ENCODE measurements around the gene ACTR5. TPM values are rescaled to one million over a fixed set of nuclear protein-coding genes. Genes with fewer than 3 reads are reported as not detected.

Gene ACTR5
- total RNA-seq, 1 experiment from 2014 or later, result 18.3 TPM

- DNase-seq (no peak), ATAC-seq (no peak)
- Histone ChIP-seq H4K20me1 (ENCODE audit: low read length) (no peaks in the 10 kb centered on the region), H3K27ac (ENCODE audit: low read length) (no peak overlapping the region), H3K79me2 (ENCODE audit: low read length) (no peaks in the 10 kb centered on the region), H3K9me3 (ENCODE audit: low read length) (no peaks in the 10 kb centered on the region), H3K9ac (ENCODE audit: low read length) (no peak overlapping the region), H3K27me3 (ENCODE audit: low read length) (no peaks in the 10 kb centered on the region), H2AFZ (ENCODE audit: low read length) (no peak overlapping the region), H3K4me1 (ENCODE audit: insufficient read depth, low read length) (no peaks in the 10 kb centered on the region; the same call in 1 of the 2 replicates), H3K4me3 (ENCODE audit: low read length) (no peak overlapping the region), H3F3A (ENCODE audit: low read length, unreplicated experiment) (no peaks in the 10 kb centered on the region), H3K36me3 (ENCODE audit: low read depth, low read length) (no peaks in the 10 kb centered on the region), H3K4me2 (ENCODE audit: low read length) (no peak overlapping the region), H3K9me2 (replicated peaks; ENCODE audit: low read length) (no peaks in the 10 kb centered on the region)
- no TSS peak for BruUV-seq (replicated peaks)
- TF ChIP-seq EZH2 (IDR thresholded peaks at IDR 0.05; ENCODE audit: low read length, unreplicated experiment), result no peak
- TF ChIP-seq CTCF (conservative IDR thresholded peaks at IDR 0.05; ENCODE audit: low read depth, low read length), result no peak
- no peak for TF ChIP-seq EZH2phosphoT487 (IDR thresholded peaks at IDR 0.05; ENCODE audit: borderline replicate concordance, low read length)
- intact Hi-C loops (cut with micrococcal nuclease), result no loop called here
- ChIA-PET POLR2A (ENCODE audit: unreplicated experiment) (interaction anchor here (0.6 kb wide), 1 partner anchor 451 kb away, joined by 3 read pairs; no protein-coding TSS in a partner anchor), CTCF (no interaction called here)
Observed at GRCh38 chr20:38779247-38780097, 31.2 kb downstream of the ACTR5 start.

GRCh38 chr20:38782275-38782674, 34.0 kb downstream of the ACTR5 start:
- Histone ChIP-seq H3K27me3 (ENCODE audit: low read length) (no peaks in the 10 kb centered on the region), H3K36me3 (ENCODE audit: low read depth, low read length) (no peaks in the 10 kb centered on the region), H3K4me1 (ENCODE audit: insufficient read depth, low read length) (no peaks in the 10 kb centered on the region; the same call in 1 of the 2 replicates), H4K20me1 (ENCODE audit: low read length) (no peaks in the 10 kb centered on the region), H3F3A (ENCODE audit: low read length, unreplicated experiment) (no peaks in the 10 kb centered on the region), H3K79me2 (ENCODE audit: low read length) (no peaks in the 10 kb centered on the region), H3K9me3 (ENCODE audit: low read length) (no peaks in the 10 kb centered on the region), H3K9me2 (replicated peaks; ENCODE audit: low read length) (no peaks in the 10 kb centered on the region), H3K9ac (ENCODE audit: low read length) (no peak overlapping the region), H3K4me2 (ENCODE audit: low read length) (no peak overlapping the region), H3K4me3 (ENCODE audit: low read length) (no peak overlapping the region), H2AFZ (ENCODE audit: low read length) (no peak overlapping the region), H3K27ac (ENCODE audit: low read length) (no peak overlapping the region)
- DNase-seq (no peak), ATAC-seq (no peak)
- CTCF ChIA-PET, result no interaction called here
- POLR2A ChIA-PET (ENCODE audit: unreplicated experiment), result no interaction called here
- intact Hi-C loops (cut with micrococcal nuclease), result no loop called here
- TF ChIP-seq EZH2phosphoT487 (IDR thresholded peaks at IDR 0.05; ENCODE audit: borderline replicate concordance, low read length), result no peak
- no peak for TF ChIP-seq CTCF (conservative IDR thresholded peaks at IDR 0.05; ENCODE audit: low read depth, low read length)
- TF ChIP-seq EZH2 (IDR thresholded peaks at IDR 0.05; ENCODE audit: low read length, unreplicated experiment), result no peak
- BruUV-seq (replicated peaks), result no TSS peak

- intact Hi-C loops (cut with micrococcal nuclease), result no loop called here
Observed at GRCh38 chr20:38787870-38788269, 39.6 kb downstream of the ACTR5 start.

More at GRCh38 chr20:38787870-38788269, 39.6 kb downstream of the ACTR5 start:
- DNase-seq (no peak), ATAC-seq (no peak)
- no TSS peak for BruUV-seq (replicated peaks)
- Histone ChIP-seq H4K20me1 (ENCODE audit: low read length) (no peaks in the 10 kb centered on the region), H3K4me3 (ENCODE audit: low read length) (no peak overlapping the region), H3K9me3 (ENCODE audit: low read length) (no peaks in the 10 kb centered on the region), H3K79me2 (ENCODE audit: low read length) (no peaks in the 10 kb centered on the region), H3K27me3 (ENCODE audit: low read length) (no peaks in the 10 kb centered on the region), H3F3A (ENCODE audit: low read length, unreplicated experiment) (no peaks in the 10 kb centered on the region), H3K9ac (ENCODE audit: low read length) (no peak overlapping the region), H3K4me2 (ENCODE audit: low read length) (no peak overlapping the region), H3K4me1 (ENCODE audit: insufficient read depth, low read length) (peaks cover 13% of the 10 kb centered on the region), H2AFZ (ENCODE audit: low read length) (no peak overlapping the region), H3K9me2 (replicated peaks; ENCODE audit: low read length) (no peaks in the 10 kb centered on the region), H3K36me3 (ENCODE audit: low read depth, low read length) (no peaks in the 10 kb centered on the region), H3K27ac (ENCODE audit: low read length) (no peak overlapping the region)
- ChIA-PET CTCF (no interaction called here), POLR2A (ENCODE audit: unreplicated experiment) (no interaction called here)
- TF ChIP-seq CTCF (conservative IDR thresholded peaks at IDR 0.05; ENCODE audit: low read depth, low read length) (no peak), EZH2 (IDR thresholded peaks at IDR 0.05; ENCODE audit: low read length, unreplicated experiment) (no peak), EZH2phosphoT487 (IDR thresholded peaks at IDR 0.05; ENCODE audit: borderline replicate concordance, low read length) (no peak)
